Endothelial cell of hepatic sinusoid (primary cell): ENCODE results near the gene ARL16.

Experiments used
- in situ Hi-C: cut with HindIII; loops from 2 replicates; pipeline ENCODE4 v1.10.0; 2017; ENCODE audit warnings: low sequenced_read_pairs

The ARL16 gene

DNA sequence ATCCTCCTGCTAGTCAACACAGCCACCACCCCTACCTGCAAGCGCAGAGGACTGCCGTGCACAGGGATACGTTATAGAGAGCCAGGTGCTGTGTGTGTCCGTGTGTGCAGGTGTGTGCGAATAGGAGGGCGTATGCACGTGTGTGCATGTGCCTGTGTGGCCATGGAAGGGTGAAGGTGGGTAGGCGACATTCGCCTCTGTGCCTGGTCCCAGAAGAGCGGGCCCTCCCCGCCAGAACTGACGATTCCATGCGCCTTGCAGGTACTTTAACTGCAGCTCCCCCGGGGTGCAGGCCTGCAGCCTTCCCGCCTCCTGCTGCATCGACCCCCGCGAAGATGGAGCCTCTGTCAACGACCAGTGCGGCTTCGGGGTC lies 36.0 kb downstream of the ARL16 start:
- in situ Hi-C loops = no loop called here

DNA sequence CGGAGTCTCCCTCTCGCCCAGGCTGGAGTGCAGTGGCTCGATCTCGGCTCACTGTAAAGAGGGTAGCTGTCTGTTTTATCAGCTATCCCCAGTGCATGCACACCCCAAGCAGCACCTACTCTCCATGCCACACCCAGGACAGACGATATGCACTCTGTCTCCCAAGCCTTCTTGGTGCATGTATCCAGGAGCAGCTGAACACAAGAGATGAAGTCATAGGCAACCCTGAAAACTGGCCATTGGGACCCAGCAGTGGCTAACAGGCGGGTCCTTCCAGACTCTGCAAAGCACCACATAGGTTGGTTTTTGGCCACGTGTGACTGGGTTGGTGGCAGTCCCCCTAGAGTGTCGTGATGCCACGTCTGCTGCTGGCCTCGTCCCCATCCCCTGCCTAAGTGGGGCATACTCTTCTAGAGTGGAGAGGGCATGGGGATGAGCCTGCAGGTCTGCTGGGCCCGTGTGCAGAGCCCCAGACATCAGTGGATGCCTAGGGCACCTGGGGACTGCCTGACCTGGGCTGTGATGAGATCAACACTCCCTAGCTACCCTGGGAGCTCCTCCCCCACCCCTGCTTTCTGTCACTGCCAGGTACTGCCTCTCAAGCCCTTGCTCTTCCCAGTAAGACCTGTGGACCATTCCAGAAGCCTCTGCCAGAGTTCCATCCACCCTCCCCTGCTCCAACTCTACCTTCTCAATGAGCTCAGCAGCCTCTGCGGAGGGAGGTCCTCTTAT lies 36.6 kb downstream of the ARL16 start:
- in situ Hi-C loops = no loop called here

DNA sequence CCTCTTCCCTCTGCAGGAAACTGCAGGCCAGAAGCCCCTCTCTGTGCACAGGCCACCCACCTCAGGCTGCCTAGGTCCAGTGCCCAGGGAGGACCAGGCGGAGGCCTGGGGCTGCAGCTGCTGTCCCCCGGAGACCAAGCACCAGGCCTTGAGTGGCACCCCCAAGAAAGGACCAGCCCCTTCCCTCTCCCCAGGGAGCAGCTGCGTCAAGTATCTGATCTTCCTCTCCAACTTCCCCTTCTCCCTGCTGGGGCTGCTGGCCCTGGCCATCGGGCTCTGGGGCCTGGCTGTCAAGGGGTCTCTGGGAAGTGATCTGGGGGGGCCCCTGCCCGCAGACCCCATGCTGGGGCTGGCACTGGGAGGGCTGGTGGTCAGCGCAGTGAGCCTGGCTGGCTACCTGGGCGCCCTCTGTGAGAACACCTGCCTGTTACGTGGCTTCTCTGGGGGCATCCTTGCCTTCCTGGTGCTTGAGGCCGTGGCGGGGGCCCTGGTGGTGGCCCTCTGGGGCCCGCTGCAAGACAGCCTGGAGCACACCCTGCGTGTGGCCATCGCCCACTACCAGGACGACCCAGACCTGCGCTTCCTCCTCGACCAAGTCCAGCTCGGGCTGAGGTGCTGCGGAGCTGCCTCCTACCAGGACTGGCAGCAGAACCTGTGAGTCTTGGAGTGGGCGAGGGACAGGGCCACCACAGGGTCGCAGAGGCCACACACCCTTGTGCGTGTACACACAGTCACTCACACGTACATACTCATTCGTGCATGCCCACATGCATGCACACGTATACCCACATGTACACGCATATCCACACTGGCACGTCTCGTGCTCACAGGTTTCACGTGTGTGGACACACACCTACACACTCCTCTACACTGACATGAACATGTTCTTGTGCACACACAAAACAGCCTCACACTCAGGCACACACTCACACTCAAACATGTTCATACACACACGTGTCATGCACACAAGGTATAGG lies 38.3 kb downstream of the ARL16 start:
- in situ Hi-C loops = no loop called here

DNA sequence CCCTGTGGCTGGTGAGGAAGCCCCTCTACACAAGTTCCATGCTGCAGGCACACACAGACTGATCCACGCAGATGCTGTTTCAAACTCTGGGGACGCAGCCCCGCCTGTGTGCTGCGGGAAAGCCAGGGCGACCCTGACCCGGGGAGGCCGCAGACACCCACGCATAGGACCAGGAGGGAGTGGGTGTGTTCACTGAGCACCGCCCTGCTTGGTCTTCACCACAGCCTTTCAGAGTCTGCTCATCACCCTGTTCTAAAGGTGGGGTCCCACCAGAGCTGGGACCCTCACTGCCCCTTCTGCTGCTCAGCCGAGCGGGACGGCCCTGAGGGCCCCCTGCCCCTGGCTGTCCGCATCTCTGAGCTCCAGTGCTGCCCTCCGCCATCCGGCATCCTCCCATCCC lies 39.1 kb downstream of the ARL16 start:
- in situ Hi-C loops = no loop called here

- in situ Hi-C loops = no loop called here
Measured at GRCh38 chr17:81641825-81642489, 41.6 kb downstream of the ARL16 start.

- in situ Hi-C loops = no loop called here
Measured at GRCh38 chr17:81640011-81640410, 43.6 kb downstream of the ARL16 start.

GRCh38 chr17:81638683-81639082 lies 44.9 kb downstream of the ARL16 start:
- in situ Hi-C loops = no loop called here

DNA sequence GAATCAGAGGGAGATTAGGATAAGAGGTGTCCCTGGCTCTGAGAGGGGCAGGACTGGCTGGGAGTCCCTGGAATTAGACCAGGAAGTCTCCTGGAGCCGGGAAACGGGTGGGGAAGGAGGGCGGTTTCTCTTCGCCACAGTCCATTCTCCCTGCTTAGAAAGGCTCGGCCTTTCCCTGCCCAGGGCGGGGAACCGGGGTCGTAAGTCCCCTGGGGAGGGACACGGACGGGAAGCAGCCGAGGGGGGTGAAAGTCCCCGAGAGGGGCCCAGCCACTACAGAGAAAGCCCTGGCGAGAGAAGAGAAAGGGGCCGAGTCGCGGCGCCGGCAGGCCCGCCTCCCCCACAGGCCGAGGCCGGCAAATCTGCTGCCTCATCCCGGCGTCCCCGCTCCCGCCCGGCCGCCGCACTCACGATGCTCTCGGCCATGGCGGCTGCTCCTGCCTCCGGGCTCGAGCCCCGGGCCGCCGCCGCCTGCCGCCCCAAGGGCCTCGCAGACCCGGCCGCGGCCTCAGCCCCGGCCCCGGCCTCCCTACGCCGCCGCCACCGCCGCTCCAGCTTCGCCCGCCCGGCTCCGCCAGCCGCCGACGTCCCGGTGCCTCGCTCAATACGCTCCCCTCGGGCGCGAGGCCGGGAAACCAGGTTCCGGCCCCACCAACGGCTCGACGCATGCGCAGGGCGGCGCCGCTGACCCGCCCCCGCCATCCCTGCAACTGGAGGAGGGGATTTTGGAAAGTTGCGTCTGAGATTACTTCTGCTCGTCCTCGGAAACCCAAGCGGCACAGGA lies 46.9 kb downstream of the ARL16 start, which contains the start of the genes NPLOC4 and TSPAN10:
Gene NPLOC4, minus strand, starts transcription at position 608 of the 784 bp plus-strand sequence. Its CDS starts 182 bp downstream, at position 426.
Gene TSPAN10, plus strand, starts transcription at position 692 of the 784 bp plus-strand sequence. CDS start 5,217 bp downstream, outside the sequence.
- in situ Hi-C loops = no loop called here

DNA sequence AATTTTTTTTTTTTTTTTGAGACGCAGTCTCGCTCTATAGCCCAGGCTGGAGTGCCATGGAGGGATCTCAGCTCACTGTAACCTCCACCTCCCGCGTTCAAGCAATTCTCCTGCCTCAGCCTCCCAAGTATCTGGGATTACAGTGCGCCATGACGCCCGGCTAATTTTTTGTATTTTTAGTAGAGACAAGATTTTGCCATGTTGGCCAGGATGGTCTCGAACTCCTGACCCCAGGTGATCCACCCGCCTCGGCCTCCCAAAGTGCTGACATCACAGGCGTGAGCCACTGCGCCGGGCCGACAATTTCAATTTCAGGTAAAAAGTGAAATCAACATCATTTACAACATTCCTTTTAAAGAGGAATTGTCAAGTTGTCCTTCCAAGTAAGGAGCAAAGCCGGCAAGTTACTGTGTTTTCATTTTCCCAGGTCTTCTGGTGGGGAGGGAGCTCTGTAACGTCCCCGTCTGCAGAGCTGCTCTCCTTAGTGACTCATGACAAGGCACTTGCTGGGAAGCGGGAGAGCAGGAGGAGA lies 47.6 kb downstream of the ARL16 start:
- in situ Hi-C loops = no loop called here

- in situ Hi-C loops = no loop called here
Measured at GRCh38 chr17:81635431-81635830, 48.2 kb downstream of the ARL16 start.

GRCh38 chr17:81631482-81631881 lies 52.1 kb downstream of the ARL16 start:
- in situ Hi-C loops = no loop called here
